ENCODE data around the gene NEIL3. TPM values are rescaled to one million over a fixed set of nuclear protein-coding genes. Genes with fewer than 3 reads are reported as not detected.

The NEIL3 gene
- total and polyA plus RNA-seq, 7 donors: 0.01 to 0.17 (median 0.14) TPM; not detected in 3

DNA sequence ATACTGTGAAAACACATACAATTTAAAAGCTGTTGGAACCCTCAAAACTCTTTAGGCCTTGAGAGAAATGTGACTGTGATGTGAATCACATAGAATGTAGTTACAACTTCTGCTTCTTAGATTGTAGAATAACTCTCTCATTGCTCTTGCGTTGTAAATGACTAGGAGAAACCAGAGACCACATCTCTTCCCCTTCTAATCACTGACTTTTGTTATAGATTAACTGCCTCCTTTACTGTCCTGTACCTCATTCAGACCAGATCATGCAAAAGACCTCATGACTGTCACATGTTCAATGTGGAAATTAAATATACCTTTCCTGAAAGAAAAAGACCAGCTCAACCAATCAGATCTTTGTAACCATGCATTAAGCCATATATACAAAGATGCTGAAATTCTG, 43.2 kb upstream of the NEIL3 start:
- TF ChIP-seq, protein P1, sequence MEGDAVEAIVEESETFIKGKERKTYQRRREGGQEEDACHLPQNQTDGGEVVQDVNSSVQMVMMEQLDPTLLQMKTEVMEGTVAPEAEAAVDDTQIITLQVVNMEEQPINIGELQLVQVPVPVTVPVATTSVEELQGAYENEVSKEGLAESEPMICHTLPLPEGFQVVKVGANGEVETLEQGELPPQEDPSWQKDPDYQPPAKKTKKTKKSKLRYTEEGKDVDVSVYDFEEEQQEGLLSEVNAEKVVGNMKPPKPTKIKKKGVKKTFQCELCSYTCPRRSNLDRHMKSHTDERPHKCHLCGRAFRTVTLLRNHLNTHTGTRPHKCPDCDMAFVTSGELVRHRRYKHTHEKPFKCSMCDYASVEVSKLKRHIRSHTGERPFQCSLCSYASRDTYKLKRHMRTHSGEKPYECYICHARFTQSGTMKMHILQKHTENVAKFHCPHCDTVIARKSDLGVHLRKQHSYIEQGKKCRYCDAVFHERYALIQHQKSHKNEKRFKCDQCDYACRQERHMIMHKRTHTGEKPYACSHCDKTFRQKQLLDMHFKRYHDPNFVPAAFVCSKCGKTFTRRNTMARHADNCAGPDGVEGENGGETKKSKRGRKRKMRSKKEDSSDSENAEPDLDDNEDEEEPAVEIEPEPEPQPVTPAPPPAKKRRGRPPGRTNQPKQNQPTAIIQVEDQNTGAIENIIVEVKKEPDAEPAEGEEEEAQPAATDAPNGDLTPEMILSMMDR (IDR thresholded peaks at IDR 0.05): no peak
- H3K4me3 ChIP-seq: no peak overlapping the region
- H3K27me3 ChIP-seq (ENCODE audit: insufficient read depth in 3 of 3, low read length in 2 of 3): no peaks in the 10 kb centered on the region
- no peak for ATAC-seq
- intact Hi-C loops (cut with DNase I): no loop called here
- no peaks in the 10 kb centered on the region for H3K36me3 ChIP-seq (ENCODE audit: insufficient read depth in 1 of 2, low read depth in 1 of 2)
- no peaks in the 10 kb centered on the region for H3K4me1 ChIP-seq
- H3K9me3 ChIP-seq: no peaks in the 10 kb centered on the region
- no peak overlapping the region for H3K27ac ChIP-seq
- DNase-seq: no peak
- WGBS, 3 donors: 83 to 94% (median 94%) methylated on average over 1 of the region's 1 CpG

DNA sequence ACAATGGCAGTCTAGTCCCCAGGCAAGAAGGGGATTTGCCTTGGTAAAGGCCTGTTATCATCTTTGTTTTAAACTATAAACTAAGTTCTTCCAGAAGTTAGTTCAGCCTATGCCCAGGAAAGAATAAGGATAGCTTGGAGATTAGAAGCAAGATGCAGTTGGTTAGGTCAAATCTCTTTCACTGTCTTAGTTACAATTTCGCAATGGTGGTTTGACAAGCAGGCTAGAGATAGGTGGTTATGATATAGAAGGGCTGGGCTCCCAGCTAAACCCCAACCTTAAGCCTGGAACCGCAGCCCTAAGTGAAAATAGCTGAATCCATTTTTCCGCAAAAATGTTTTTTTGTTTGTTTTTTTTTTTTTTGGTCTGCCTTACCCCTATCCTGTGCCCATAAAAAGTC, 41.8 kb upstream of the NEIL3 start:
- H3K27ac ChIP-seq: no peak overlapping the region
- ATAC-seq (no peak), DNase-seq (no peak)
- 72 to 88% (median 75%) methylated on average over 3 of the region's 3 CpGs for WGBS, 3 donors
- no peaks in the 10 kb centered on the region for H3K9me3 ChIP-seq
- no peak overlapping the region for H3K4me3 ChIP-seq
- H3K4me1 ChIP-seq: no peaks in the 10 kb centered on the region
- no peaks in the 10 kb centered on the region for H3K36me3 ChIP-seq (ENCODE audit: insufficient read depth in 1 of 2, low read depth in 1 of 2)
- no peaks in the 10 kb centered on the region for H3K27me3 ChIP-seq (ENCODE audit: insufficient read depth in 3 of 3, low read length in 2 of 3)
- intact Hi-C loops (cut with DNase I): no loop called here
- TF ChIP-seq, protein P1 (IDR thresholded peaks at IDR 0.05): no peak

DNA sequence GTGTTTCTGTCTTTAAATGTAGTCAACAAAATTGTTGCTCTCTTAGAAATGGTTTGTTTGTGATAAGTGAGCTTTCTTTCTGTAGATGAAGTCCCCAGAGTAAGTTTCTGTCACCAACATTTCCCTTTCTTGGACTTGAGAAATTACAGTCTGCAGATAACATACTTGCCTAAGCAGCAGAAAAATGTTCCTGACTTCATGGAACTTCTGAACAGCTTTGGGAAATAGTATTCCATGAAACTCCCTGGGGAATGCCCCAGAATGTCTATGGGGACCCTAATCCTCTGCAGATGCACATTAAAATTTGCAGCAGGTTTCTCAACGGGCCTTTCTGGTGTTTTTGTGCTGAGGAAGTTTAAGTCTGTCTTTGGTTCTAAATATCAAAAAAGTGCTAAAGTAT, 38.6 kb upstream of the NEIL3 start:
- ATAC-seq: no peak
- no peak overlapping the region for H3K27ac ChIP-seq
- intact Hi-C loops (cut with DNase I): no loop called here

DNA sequence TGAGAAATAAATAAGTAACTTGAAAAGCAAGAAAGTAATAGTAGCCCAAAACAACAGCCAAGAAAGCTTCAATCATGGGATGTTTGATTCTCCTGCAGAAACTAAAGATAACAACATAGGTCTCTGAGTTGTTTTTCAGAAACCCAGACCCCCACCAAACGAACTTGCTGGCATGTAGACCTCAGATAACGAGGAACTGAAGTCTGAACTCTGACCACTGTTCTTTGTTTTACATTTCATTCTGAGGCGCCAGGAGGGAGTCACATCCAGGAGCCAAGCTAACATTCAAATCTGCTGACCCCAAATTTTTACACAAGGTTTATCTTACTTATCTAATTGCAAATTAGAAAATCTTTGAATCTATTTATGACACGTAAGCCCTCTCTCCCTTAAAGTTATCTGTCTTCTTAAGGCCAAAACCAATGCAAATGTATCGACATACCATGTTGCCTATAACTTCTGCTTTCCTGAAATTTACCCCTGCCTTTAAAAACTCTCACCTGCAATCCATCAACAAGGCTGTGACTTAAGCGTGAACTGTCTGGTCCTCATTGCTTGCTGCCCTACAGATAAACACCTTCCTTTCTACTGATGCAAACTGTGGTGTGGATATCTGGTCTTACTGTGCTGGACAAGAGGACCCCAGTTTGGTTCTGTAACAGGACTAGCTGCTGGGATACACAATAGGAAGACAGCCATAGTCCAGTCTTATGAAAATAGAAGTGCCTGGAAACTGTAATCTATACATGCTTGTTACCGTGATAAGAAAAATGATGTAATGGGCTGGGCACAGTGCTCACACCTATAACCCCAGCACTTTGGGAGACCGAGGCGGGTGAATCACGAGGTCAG, 37.5 kb upstream of the NEIL3 start:
- Histone ChIP-seq H3K4me1 (no peaks in the 10 kb centered on the region), H3K4me3 (no peak overlapping the region), H3K9me3 (no peaks in the 10 kb centered on the region), H3K36me3 (ENCODE audit: insufficient read depth in 1 of 2, low read depth in 1 of 2) (no peaks in the 10 kb centered on the region), H3K27ac (no peak overlapping the region), H3K27me3 (ENCODE audit: insufficient read depth in 3 of 3, low read length in 2 of 3) (no peaks in the 10 kb centered on the region)
- WGBS, 3 donors: 79 to 86% (median 79%) methylated on average over 10 of the region's 10 CpGs
- intact Hi-C loops (cut with DNase I): no loop called here
- DNase-seq (no peak), ATAC-seq (no peak)
- TF ChIP-seq, protein P1 (IDR thresholded peaks at IDR 0.05): no peak

More for the DNA sequence above, 38.6 kb upstream of the NEIL3 start:
- Histone ChIP-seq H3K4me3 (no peak overlapping the region), H3K9me3 (no peaks in the 10 kb centered on the region), H3K36me3 (ENCODE audit: insufficient read depth in 1 of 2, low read depth in 1 of 2) (no peaks in the 10 kb centered on the region), H3K27me3 (ENCODE audit: insufficient read depth in 3 of 3, low read length in 2 of 3) (no peaks in the 10 kb centered on the region), H3K4me1 (no peaks in the 10 kb centered on the region)
- no peak for DNase-seq
- 28 to 29% (median 29%) methylated on average over 1 of the region's 1 CpG for WGBS, 3 donors
- TF ChIP-seq, protein P1 (IDR thresholded peaks at IDR 0.05): no peak
